Gastrocnemius medialis (tissue), 4 donors: ENCODE results near the gene UTP4.

Experiments
- CTCF ChIP-seq, 5 experiments: fragments of 450-650 bp in 3 of 5; fragments of 200-600 bp in 2 of 5; sonication (generic) in 2 of 5; IDR thresholded peaks in 4 of 5; conservative IDR thresholded peaks in 1 of 5; 1 replicate in 4 of 5; 2 replicates in 1 of 5; pipeline ENCODE4 v1.5.1; 2016 to 2019; ENCODE audit warnings: antibody characterized with exemption in 5 of 5, mild to moderate bottlenecking in 3 of 5, moderate library complexity in 3 of 5
- POLR2A ChIP-seq, 2 donors: fragments of 450-650 bp; IDR thresholded peaks; one replicate each; pipeline ENCODE4 v1.6.1; 2017; ENCODE audit warnings: antibody characterized with exemption in 2 of 2, mild to moderate bottlenecking in 2 of 2, moderate library complexity in 2 of 2

- TF ChIP-seq POLR2A (IDR thresholded peaks at IDR 0.05): no peak
- no peak for TF ChIP-seq CTCF (IDR thresholded peaks at IDR 0.05 in 4 of 5, conservative IDR thresholded peaks at IDR 0.05 in 1 of 5)
These were observed 63.0 kb downstream of the UTP4 start for GRCh38 chr16:69195369-69196029.
